CD4-positive, alpha-beta memory T cell (primary cell): Measurements from ENCODE around the gene POLG2. TPM values are rescaled to one million over a fixed set of nuclear protein-coding genes. Genes with fewer than 3 reads are reported as not detected.
"Not testable (repeated sequence)": the region's sequence is repeated elsewhere in the genome, so short reads cannot be mapped to it uniquely, and the experiment has no call there.

Source experiments
- CTCF ChIA-PET: fragments of 350-600 bp; sonication (Branson Sonifier 250); formaldehyde crosslinking; loops from one replicate; lab custom pipeline; 2021; ENCODE audit warnings: inconsistent platforms; ENCODE audit not compliant: partially characterized antibody; lab: Charles Lee
- POLR2A ChIA-PET: fragments of 350-600 bp; sonication (Branson Sonifier 250); formaldehyde crosslinking; loops from one replicate; lab custom pipeline; 2021; ENCODE audit not compliant: partially characterized antibody; lab: Charles Lee
- DNase-seq, 5 donors: peaks; one replicate each; pipeline versions ENCODE4 v3.0.0 to v3.0.0-alpha.2; 2020 to 2022; ENCODE audit warnings: mixed read lengths in 1 of 5
- H3K27ac ChIP-seq: one replicate; pipeline ENCODE4 v1.7.0; 2013; ENCODE audit warnings: low read depth, low read length
- H3K27me3 ChIP-seq: 2 replicates; pipeline ENCODE4 v1.7.0; 2013; ENCODE audit warnings: mild to moderate bottlenecking, low read length, moderate library complexity; ENCODE audit not compliant: insufficient read depth
- H3K36me3 ChIP-seq: 2 replicates; pipeline ENCODE4 v1.7.0; 2013; ENCODE audit warnings: mild to moderate bottlenecking, low read length, moderate library complexity; ENCODE audit not compliant: insufficient read depth
- H3K4me1 ChIP-seq: 2 replicates; pipeline ENCODE4 v1.7.0; 2013; ENCODE audit warnings: mild to moderate bottlenecking, low read length, moderate library complexity; ENCODE audit not compliant: insufficient read depth
- H3K4me3 ChIP-seq, 2 donors: one replicate each; pipeline ENCODE4 v1.7.0; 2013; ENCODE audit warnings: low read length in 2 of 2, mild to moderate bottlenecking in 1 of 2
- H3K9me3 ChIP-seq, 2 donors: one replicate each; pipeline ENCODE4 v1.7.0; 2013; ENCODE audit warnings: low read length in 2 of 2, control low read depth in 1 of 2; ENCODE audit not compliant: control insufficient read depth in 1 of 2
- H3K27ac Mint-ChIP-seq, 7 donors: one replicate each; pipeline ENCODE4 v1.8.0; 2020 to 2021; ENCODE audit warnings: mixed read lengths in 7 of 7, mild to moderate bottlenecking in 6 of 7, inconsistent platforms in 3 of 7, moderate library complexity in 3 of 7
- H3K27me3 Mint-ChIP-seq, 2 donors: one replicate each; pipeline ENCODE4 v1.8.0; 2020 to 2021; ENCODE audit warnings: mixed read lengths in 2 of 2
- H3K36me3 Mint-ChIP-seq, 2 donors: one replicate each; pipeline ENCODE4 v1.8.0; 2020 to 2021; ENCODE audit warnings: mixed read lengths in 2 of 2, inconsistent platforms in 1 of 2, mild to moderate bottlenecking in 1 of 2
- H3K4me1 Mint-ChIP-seq, 4 donors: one replicate each; pipeline ENCODE4 v1.8.0; 2020 to 2021; ENCODE audit warnings: mixed read lengths in 4 of 4, mild to moderate bottlenecking in 1 of 4
- H3K4me3 Mint-ChIP-seq, 8 donors: one replicate each; pipeline ENCODE4 v1.8.0; 2020 to 2021; ENCODE audit warnings: mixed read lengths in 8 of 8, mild to moderate bottlenecking in 7 of 8, moderate library complexity in 6 of 8, inconsistent platforms in 3 of 8
- H3K9me3 Mint-ChIP-seq, 8 donors: one replicate each; pipeline ENCODE4 v1.8.0; 2020 to 2021; ENCODE audit warnings: mixed read lengths in 8 of 8, mild to moderate bottlenecking in 5 of 8, inconsistent platforms in 3 of 8, moderate library complexity in 1 of 8
- intact Hi-C: fragments of 100-400 bp; cut with micrococcal nuclease; formaldehyde crosslinking; loops from one replicate; pipeline ENCODE4 v1.15.1; 2023
- polyA plus RNA-seq, 2 donors: library from polyadenylated mRNA; unstranded; fragments of 300-500 nt; fragmentation: Illumina TruSeq; gene quantifications; one replicate each; pipeline ENCODE4 v1.2.3, GENCODE V29; 2021
- total RNA-seq, 2 experiments: library from RNA; stranded (reverse); gene quantifications; one replicate each; pipeline ENCODE4 v1.2.3, GENCODE V29; 2021

The POLG2 gene
- total and polyA plus RNA-seq, 4 experiments from 2014 or later, result 3.0 to 60.0 (median 32.1) TPM

DNA sequence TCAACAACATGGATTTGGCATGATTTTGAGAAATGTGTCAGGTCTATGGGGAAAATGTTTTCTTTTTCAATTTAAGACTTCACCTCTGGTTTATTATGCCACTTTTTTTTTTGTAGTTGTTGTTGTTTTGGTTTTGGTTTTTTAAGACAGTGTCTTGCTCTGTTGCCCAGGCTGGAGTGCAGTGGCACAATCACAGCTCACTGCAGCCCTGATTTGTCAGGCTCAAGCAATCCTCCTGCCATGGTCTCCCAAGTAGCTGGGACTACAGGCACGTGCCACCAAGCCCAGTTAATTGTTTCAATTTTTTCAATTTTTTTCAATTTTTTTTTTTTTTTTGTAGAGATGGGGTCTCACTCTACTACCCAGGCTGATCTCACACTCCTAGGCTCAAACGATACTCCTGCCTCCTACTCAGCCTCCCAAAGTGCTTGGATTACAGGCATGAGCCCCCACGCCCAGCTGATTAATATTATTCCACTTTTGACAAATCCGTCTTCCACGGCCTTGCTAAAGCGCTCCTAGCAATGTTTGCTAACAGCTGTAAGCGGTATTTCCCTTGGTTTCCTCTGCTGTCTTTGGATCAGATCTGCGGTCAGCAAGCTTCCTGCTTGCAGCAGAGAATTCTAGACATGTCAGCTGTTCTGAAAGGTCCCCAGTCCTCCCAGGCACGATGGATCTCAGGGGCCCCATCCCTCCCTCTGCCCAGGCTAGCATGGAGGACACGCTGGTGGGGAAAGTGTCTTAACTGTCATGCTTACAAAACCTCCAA is 54.9 kb downstream of the POLG2 start:
- intact Hi-C loops, result no loop called here
- POLR2A ChIA-PET, result interaction anchor here (1.2 to 3.2 kb wide), 4 partner anchors 14 to 64 kb away, joined by 3 to 27 read pairs (median 8); partner anchors contain the start of genes CEP95, DDX5 and POLG2

GRCh38 chr17:64439956-64440355 is 56.9 kb downstream of the POLG2 start:
- Mint-ChIP-seq H3K36me3 (peaks cover 3 to 9% of the 10 kb centered on the region in 2 donors), H3K27ac (peak overlapping the region in 1 of 7 donors; percentile 83), H3K4me3 (no peak overlapping the region), H3K27me3 (peaks cover 0 to 1% of the 10 kb centered on the region in 2 donors), H3K4me1 (peaks cover 13 to 34% (median 26%) of the 10 kb centered on the region in 4 donors), H3K9me3 (peaks cover 0 to 39% (median 27%) of the 10 kb centered on the region in 8 donors)
- intact Hi-C loops, result no loop called here
- POLR2A ChIA-PET, result no interaction called here
- no peak for DNase-seq
- H3K27ac ChIP-seq, result no peak overlapping the region
- H3K36me3 ChIP-seq, result no peaks in the 10 kb centered on the region
- H3K4me1 ChIP-seq, result peaks cover 26% of the 10 kb centered on the region
- H3K4me3 ChIP-seq, result no peak overlapping the region
- no peaks in the 10 kb centered on the region for H3K27me3 ChIP-seq
- CTCF ChIA-PET, result interaction anchor here (1.0 kb wide), 1 partner anchor 21 kb away, joined by 3 read pairs; no protein-coding TSS in a partner anchor
- H3K9me3 ChIP-seq, result peaks cover 0 to 18% of the 10 kb centered on the region in 2 donors

More for the DNA sequence above, 54.9 kb downstream of the POLG2 start:
- Mint-ChIP-seq H3K4me3 (peak overlapping the region; percentile 72 to 92 (median 84)), H3K27me3 (no peaks in the 10 kb centered on the region), H3K9me3 (peaks cover 0 to 32% (median 25%) of the 10 kb centered on the region in 8 donors), H3K36me3 (peaks cover 3 to 9% of the 10 kb centered on the region in 2 donors), H3K27ac (peak overlapping the region; percentile 76 to 95 (median 92)), H3K4me1 (peaks cover 13 to 34% (median 26%) of the 10 kb centered on the region in 4 donors)
- peak overlapping the region; percentile 28 for H3K27ac ChIP-seq
- peaks cover 26% of the 10 kb centered on the region for H3K4me1 ChIP-seq
- peaks cover 0 to 18% of the 10 kb centered on the region in 2 donors for H3K9me3 ChIP-seq
- no peaks in the 10 kb centered on the region for H3K36me3 ChIP-seq
- no peaks in the 10 kb centered on the region for H3K27me3 ChIP-seq
- CTCF ChIA-PET, result interaction anchor here (1.0 to 3.0 kb wide), 2 partner anchors 22 to 50 kb away, joined by 3 to 15 read pairs; no protein-coding TSS in a partner anchor
- peak overlapping the region in 1 of 2 donors; percentile 39 for H3K4me3 ChIP-seq
- DNase-seq, result peak; percentile 31 to 66 (median 39)

GRCh38 chr17:64439521-64439920 is 57.3 kb downstream of the POLG2 start:
- intact Hi-C loops, H3K4me3 ChIP-seq, DNase-seq, H3K36me3 Mint-ChIP-seq, POLR2A ChIA-PET, H3K36me3 ChIP-seq, H3K27me3 Mint-ChIP-seq, H3K27ac ChIP-seq, CTCF ChIA-PET, H3K27me3 ChIP-seq, H3K4me3 Mint-ChIP-seq: not testable (repeated sequence)
- peaks cover 13 to 34% (median 26%) of the 10 kb centered on the region in 4 donors for H3K4me1 Mint-ChIP-seq
- peaks cover 0 to 39% (median 27%) of the 10 kb centered on the region in 8 donors for H3K9me3 Mint-ChIP-seq
- Histone ChIP-seq H3K4me1 (peaks cover 26% of the 10 kb centered on the region), H3K9me3 (peaks cover 0 to 18% of the 10 kb centered on the region in 2 donors)
- H3K27ac Mint-ChIP-seq, result peak overlapping the region in 1 of 7 donors; percentile 5

- no peak for DNase-seq
- Histone ChIP-seq H3K27me3 (no peaks in the 10 kb centered on the region), H3K9me3 (peaks cover 0 to 18% of the 10 kb centered on the region in 2 donors), H3K4me3 (no peak overlapping the region), H3K36me3 (no peaks in the 10 kb centered on the region), H3K4me1 (peaks cover 23% of the 10 kb centered on the region), H3K27ac (no peak overlapping the region)
- peaks cover 3 to 9% of the 10 kb centered on the region in 2 donors for H3K36me3 Mint-ChIP-seq
- H3K4me3 Mint-ChIP-seq, result no peak overlapping the region
- intact Hi-C loops, result no loop called here
- peaks cover 0 to 41% (median 27%) of the 10 kb centered on the region in 8 donors for H3K9me3 Mint-ChIP-seq
- no peak overlapping the region for H3K27ac Mint-ChIP-seq
- CTCF ChIA-PET, result interaction anchor here (2.0 kb wide), 1 partner anchor 19 kb away, joined by 6 read pairs; no protein-coding TSS in a partner anchor
- peaks cover 0 to 1% of the 10 kb centered on the region in 2 donors for H3K27me3 Mint-ChIP-seq
- POLR2A ChIA-PET, result interaction anchor here (0.6 to 1.3 kb wide), 3 partner anchors 11 to 69 kb away, joined by 3 to 4 read pairs (median 3); partner anchors contain the start of genes CEP95 and DDX5
- peaks cover 10 to 25% (median 19%) of the 10 kb centered on the region in 4 donors for H3K4me1 Mint-ChIP-seq
These were observed 58.8 kb downstream of the POLG2 start for GRCh38 chr17:64437944-64438525.

DNA sequence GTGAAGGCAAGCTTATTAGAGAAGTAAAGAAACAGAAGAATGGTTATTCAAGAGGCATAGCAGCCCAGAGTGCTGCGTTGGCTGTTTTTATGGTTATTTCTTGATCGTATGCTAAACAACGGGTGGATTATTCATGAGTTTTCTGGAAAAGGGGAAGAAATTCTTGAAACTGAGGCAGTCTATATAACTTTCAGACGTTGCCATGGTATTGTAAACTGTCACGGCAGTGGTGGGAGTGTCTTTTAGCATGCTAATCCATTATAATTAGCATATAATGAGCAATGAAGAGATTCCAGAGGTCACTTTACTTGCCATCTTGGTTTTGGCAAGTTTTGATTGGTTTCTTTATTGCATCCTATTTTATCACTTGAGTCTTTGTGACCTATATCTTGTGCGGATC is 65.3 kb downstream of the POLG2 start:
- Histone ChIP-seq H3K27me3 (no peaks in the 10 kb centered on the region), H3K4me3 (no peak overlapping the region), H3K4me1 (no peaks in the 10 kb centered on the region), H3K9me3 (no peaks in the 10 kb centered on the region), H3K36me3 (no peaks in the 10 kb centered on the region), H3K27ac (no peak overlapping the region)
- no peaks in the 10 kb centered on the region for H3K4me1 Mint-ChIP-seq
- intact Hi-C loops, result no loop called here
- CTCF ChIA-PET, result interaction anchor here (1.2 to 2.3 kb wide), 2 partner anchors 11 to 59 kb away, joined by 3 to 7 read pairs; no protein-coding TSS in a partner anchor
- H3K4me3 Mint-ChIP-seq, result no peak overlapping the region
- H3K9me3 Mint-ChIP-seq, result peaks cover 0 to 6% (median 0%) of the 10 kb centered on the region in 8 donors
- H3K36me3 Mint-ChIP-seq, result no peaks in the 10 kb centered on the region
- peaks cover 0 to 1% of the 10 kb centered on the region in 2 donors for H3K27me3 Mint-ChIP-seq
- POLR2A ChIA-PET, result no interaction called here
- no peak overlapping the region for H3K27ac Mint-ChIP-seq
- no peak for DNase-seq

- H3K27me3 Mint-ChIP-seq, H3K27ac Mint-ChIP-seq, H3K9me3 ChIP-seq, DNase-seq, intact Hi-C loops, H3K27me3 ChIP-seq, H3K4me3 ChIP-seq, POLR2A ChIA-PET, H3K4me1 ChIP-seq, H3K4me3 Mint-ChIP-seq, H3K27ac ChIP-seq, H3K4me1 Mint-ChIP-seq, H3K9me3 Mint-ChIP-seq, H3K36me3 Mint-ChIP-seq, H3K36me3 ChIP-seq: not testable (repeated sequence)
- CTCF ChIA-PET, result interaction anchor here (0.8 to 1.1 kb wide), 2 partner anchors 63 to 127 kb away, joined by 3 read pairs; no protein-coding TSS in a partner anchor
These were observed 66.8 kb downstream of the POLG2 start for GRCh38 chr17:64430036-64430435.

DNA sequence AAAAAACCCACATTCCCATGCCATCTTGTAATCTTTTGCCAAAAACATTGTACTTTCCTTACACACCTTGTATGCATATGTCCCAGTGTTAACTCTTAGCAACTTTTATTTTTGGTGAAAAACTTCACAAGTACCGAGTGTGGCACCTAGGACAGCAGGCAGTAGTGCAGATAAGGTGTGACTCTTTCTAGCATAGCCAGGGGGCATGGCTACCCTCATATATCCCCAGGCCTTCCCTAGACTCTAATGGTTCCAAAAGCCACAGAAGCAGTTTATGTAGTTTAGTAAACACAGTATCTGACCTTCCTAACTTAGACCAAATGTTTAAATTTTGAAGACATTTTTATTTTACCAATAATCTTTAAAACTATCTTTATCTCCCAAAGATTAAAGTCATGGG is 68.4 kb downstream of the POLG2 start:
- no peaks in the 10 kb centered on the region for H3K4me1 ChIP-seq
- intact Hi-C loops, result no loop called here
- H3K36me3 Mint-ChIP-seq, result no peaks in the 10 kb centered on the region
- H3K27ac Mint-ChIP-seq, result no peak overlapping the region
- H3K4me1 Mint-ChIP-seq, result no peaks in the 10 kb centered on the region
- no peak overlapping the region for H3K4me3 Mint-ChIP-seq
- CTCF ChIA-PET, result interaction anchor here (1.0 to 1.5 kb wide), 3 partner anchors 9 to 64 kb away, joined by 3 to 13 read pairs (median 5); no protein-coding TSS in a partner anchor
- no peaks in the 10 kb centered on the region for H3K9me3 Mint-ChIP-seq
- H3K36me3 ChIP-seq, result no peaks in the 10 kb centered on the region
- H3K9me3 ChIP-seq, result no peaks in the 10 kb centered on the region
- no peak overlapping the region for H3K4me3 ChIP-seq
- no peak for DNase-seq
- H3K27me3 Mint-ChIP-seq, result no peaks in the 10 kb centered on the region
- POLR2A ChIA-PET, result no interaction called here
- no peaks in the 10 kb centered on the region for H3K27me3 ChIP-seq
- H3K27ac ChIP-seq, result no peak overlapping the region
